KMS-11 (cell line): ENCODE data around the gene PHAF1.

Experiments
- H2AFZ ChIP-seq: fragments of 200-600 bp; sonication (generic); 2 replicates; pipeline ENCODE4 v1.6.1; 2016; ENCODE audit warnings: antibody characterized with exemption, mixed run types, low read depth
- H3K27ac ChIP-seq: fragments of 200-600 bp; sonication (generic); 2 replicates; pipeline ENCODE4 v1.6.1; 2016; ENCODE audit warnings: mild to moderate bottlenecking, mixed run types
- H3K27me3 ChIP-seq: fragments of 200-600 bp; sonication (generic); 2 replicates; pipeline ENCODE4 v1.6.1; 2017; ENCODE audit warnings: mild to moderate bottlenecking, low read depth, mixed run types, moderate library complexity; ENCODE audit not compliant: insufficient read depth
- H3K36me3 ChIP-seq: fragments of 200-600 bp; sonication (generic); 2 replicates; pipeline ENCODE4 v1.6.1; 2017; ENCODE audit warnings: mild to moderate bottlenecking, mixed run types; ENCODE audit not compliant: insufficient read depth
- H3K4me1 ChIP-seq: fragments of 200-600 bp; sonication (generic); 2 replicates; pipeline ENCODE4 v1.6.1; 2016; ENCODE audit warnings: mild to moderate bottlenecking, low read depth, mixed run types; ENCODE audit not compliant: poor library complexity, severe bottlenecking
- H3K4me2 ChIP-seq: fragments of 200-600 bp; sonication (generic); 2 replicates; pipeline ENCODE4 v1.7.0; 2016; ENCODE audit warnings: mild to moderate bottlenecking, mixed run types
- H3K4me3 ChIP-seq: fragments of 200-600 bp; sonication (generic); IDR thresholded peaks from 2 replicates; pipeline ENCODE4 v1.6.1; 2017; ENCODE audit warnings: low read depth, low read length, mixed read lengths; ENCODE audit not compliant: insufficient read depth
- H3K79me2 ChIP-seq: fragments of 200-600 bp; sonication (generic); 2 replicates; pipeline ENCODE4 v1.6.1; 2016; ENCODE audit warnings: low read depth, mixed run types; ENCODE audit not compliant: insufficient read depth
- H3K9ac ChIP-seq: fragments of 200-600 bp; sonication (generic); 2 replicates; pipeline ENCODE4 v1.6.1; 2016; ENCODE audit warnings: mild to moderate bottlenecking, mixed run types
- H4K20me1 ChIP-seq: fragments of 200-600 bp; sonication (generic); 2 replicates; pipeline ENCODE4 v1.6.1; 2016; ENCODE audit warnings: mild to moderate bottlenecking, mixed run types; ENCODE audit not compliant: insufficient read depth
- TF ChIP-seq, protein P1 (sequence below): fragments of 200-600 bp; sonication (generic); conservative IDR thresholded peaks from 2 replicates; pipeline ENCODE4 v1.6.1; 2017; ENCODE audit warnings: low read depth, mild to moderate bottlenecking, antibody characterized with exemption, low read length, moderate library complexity, mixed read lengths

PHAF1 gene

DNA sequence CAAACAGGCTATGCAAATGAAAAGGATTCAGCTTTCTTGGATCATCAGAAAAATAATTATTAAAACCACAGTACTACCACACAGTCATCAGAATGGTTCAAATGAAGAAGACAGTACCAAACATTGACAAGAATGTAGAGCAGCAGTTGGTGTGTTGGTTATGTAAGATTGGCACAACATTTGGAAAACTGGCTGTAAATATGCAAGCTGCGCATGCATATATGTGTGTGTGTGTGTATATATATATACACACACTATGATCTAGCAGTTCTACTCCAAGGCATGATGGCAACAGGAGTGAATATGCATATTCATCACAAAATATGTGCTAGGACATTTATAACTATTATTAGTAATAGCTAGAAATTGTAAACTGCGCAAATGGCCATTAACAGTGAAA is 34.4 kb upstream of the PHAF1 start:
- TF ChIP-seq, protein P1, sequence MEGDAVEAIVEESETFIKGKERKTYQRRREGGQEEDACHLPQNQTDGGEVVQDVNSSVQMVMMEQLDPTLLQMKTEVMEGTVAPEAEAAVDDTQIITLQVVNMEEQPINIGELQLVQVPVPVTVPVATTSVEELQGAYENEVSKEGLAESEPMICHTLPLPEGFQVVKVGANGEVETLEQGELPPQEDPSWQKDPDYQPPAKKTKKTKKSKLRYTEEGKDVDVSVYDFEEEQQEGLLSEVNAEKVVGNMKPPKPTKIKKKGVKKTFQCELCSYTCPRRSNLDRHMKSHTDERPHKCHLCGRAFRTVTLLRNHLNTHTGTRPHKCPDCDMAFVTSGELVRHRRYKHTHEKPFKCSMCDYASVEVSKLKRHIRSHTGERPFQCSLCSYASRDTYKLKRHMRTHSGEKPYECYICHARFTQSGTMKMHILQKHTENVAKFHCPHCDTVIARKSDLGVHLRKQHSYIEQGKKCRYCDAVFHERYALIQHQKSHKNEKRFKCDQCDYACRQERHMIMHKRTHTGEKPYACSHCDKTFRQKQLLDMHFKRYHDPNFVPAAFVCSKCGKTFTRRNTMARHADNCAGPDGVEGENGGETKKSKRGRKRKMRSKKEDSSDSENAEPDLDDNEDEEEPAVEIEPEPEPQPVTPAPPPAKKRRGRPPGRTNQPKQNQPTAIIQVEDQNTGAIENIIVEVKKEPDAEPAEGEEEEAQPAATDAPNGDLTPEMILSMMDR, result no peak
- Histone ChIP-seq H3K79me2 (no peaks in the 10 kb centered on the region), H3K36me3 (0 out of 2 replicates have a peak, but pooled peaks cover 12% of the 10 kb centered on the region), H3K4me2 (no peak overlapping the region), H3K4me1 (no peaks in the 10 kb centered on the region), H3K9ac (no peak overlapping the region), H3K4me3 (no peak overlapping the region), H3K27ac (no peak overlapping the region), H4K20me1 (no peaks in the 10 kb centered on the region), H3K27me3 (no peaks in the 10 kb centered on the region), H2AFZ (no peak overlapping the region)

DNA sequence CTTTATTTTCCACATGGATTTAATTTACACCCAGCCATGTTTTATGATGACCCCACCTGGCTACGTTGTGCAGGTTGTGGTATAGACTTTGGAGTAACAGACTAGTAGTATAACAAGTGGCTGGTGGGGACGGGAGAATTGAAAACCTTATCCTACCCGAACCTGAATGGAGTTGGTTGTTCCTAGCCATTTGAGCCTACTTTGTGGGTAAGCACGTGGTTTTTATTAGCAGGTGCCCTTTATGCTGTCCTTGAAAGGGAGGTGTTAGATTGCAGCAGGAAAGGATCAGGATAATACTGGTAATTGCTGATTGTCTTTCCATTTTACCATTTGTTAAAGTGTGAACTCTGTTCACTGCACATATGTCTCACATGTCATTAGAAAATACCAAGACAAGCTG is 31.9 kb upstream of the PHAF1 start:
- H3K4me3 ChIP-seq, result no peak overlapping the region
- H3K4me1 ChIP-seq, result peaks cover 9% of the 10 kb centered on the region
- TF ChIP-seq, protein P1, result no peak
- no peak overlapping the region for H2AFZ ChIP-seq
- H4K20me1 ChIP-seq, result no peaks in the 10 kb centered on the region
- H3K4me2 ChIP-seq, result no peak overlapping the region
- no peaks in the 10 kb centered on the region for H3K27me3 ChIP-seq
- H3K36me3 ChIP-seq, result peaks cover 8% of the 10 kb centered on the region; the same call in 1 of the 2 replicates
- H3K27ac ChIP-seq, result no peak overlapping the region
- H3K79me2 ChIP-seq, result no peaks in the 10 kb centered on the region
- no peak overlapping the region for H3K9ac ChIP-seq

DNA sequence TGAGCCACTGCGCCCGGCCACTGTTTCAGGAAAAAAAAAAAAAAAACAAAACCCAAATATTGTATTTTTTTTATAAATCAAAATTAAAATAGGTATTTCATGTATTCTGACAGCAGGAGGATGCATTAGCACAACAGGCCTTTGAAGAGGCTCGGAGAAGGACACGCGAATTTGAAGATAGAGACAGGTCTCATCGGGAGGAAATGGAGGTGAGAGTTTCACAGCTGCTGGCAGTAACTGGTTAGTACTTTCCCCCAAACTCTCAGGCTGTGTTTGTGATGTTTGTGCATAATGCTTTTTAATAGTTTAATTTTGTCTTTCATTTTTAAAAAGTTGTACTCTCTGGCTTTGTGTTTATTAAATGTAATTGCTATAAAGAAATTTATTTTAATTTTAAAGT is 27.6 kb upstream of the PHAF1 start:
- Histone ChIP-seq H3K27ac (no peak overlapping the region), H2AFZ (no peak overlapping the region), H3K36me3 (no peaks in the 10 kb centered on the region; the same call in 1 of the 2 replicates), H3K4me1 (peaks cover 28% of the 10 kb centered on the region), H3K9ac (no peak overlapping the region), H3K27me3 (no peaks in the 10 kb centered on the region), H4K20me1 (no peaks in the 10 kb centered on the region), H3K4me3 (no peak overlapping the region), H3K4me2 (no peak overlapping the region), H3K79me2 (no peaks in the 10 kb centered on the region)
- TF ChIP-seq, protein P1, result no peak

DNA sequence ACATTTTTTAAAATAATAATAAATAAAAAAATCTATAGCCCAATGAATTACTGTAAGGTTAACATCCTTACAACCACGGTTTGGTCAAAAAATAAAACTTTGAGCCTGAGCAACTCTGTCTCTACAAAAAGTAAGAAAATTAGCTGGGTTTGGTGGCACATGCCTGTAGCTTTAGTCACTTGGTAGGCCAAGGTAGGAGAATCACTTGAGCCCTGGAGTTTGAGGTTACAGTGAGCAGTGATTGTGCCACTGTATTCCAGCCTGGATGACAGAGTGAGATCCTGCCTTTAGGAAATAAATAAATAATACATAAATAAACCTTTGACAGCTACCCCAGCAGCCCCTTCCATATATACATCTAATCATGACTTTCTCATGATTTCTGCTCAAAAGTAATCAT is 26.9 kb upstream of the PHAF1 start:
- peak overlapping the region; percentile 27; the same call in 1 of the 2 replicates for H3K4me2 ChIP-seq

More for the DNA sequence above, 26.9 kb upstream of the PHAF1 start:
- TF ChIP-seq, protein P1, result no peak
- no peak overlapping the region for H3K4me3 ChIP-seq
- H2AFZ ChIP-seq, result no peak overlapping the region
- H4K20me1 ChIP-seq, result no peaks in the 10 kb centered on the region
- H3K27me3 ChIP-seq, result no peaks in the 10 kb centered on the region
- peaks cover 28% of the 10 kb centered on the region for H3K4me1 ChIP-seq
- H3K9ac ChIP-seq, result no peak overlapping the region
- no peak overlapping the region for H3K27ac ChIP-seq
- H3K36me3 ChIP-seq, result no peaks in the 10 kb centered on the region; the same call in 1 of the 2 replicates
- H3K79me2 ChIP-seq, result no peaks in the 10 kb centered on the region
